ENCODE data around the gene PLCH1. TPM values are rescaled to one million over a fixed set of nuclear protein-coding genes. Genes with fewer than 3 reads are reported as not detected.

Gene PLCH1
- total and polyA plus RNA-seq, 10 of the 15 experiments (the other 5 are each of a cell fraction or from before 2014, with no cell fraction given), result 0.03 to 0.22 (median 0.04) TPM; not detected in 5

GRCh38 chr3:155683344-155683720 lies 61.5 kb downstream of the PLCH1 start (continued):
- TF ChIP-seq CUX1 (IDR thresholded peaks at IDR 0.05; ENCODE audit: insufficient replicate concordance, low read depth, low read length) (no peak), ZBED1 (IDR thresholded peaks at IDR 0.05; ENCODE audit: borderline replicate concordance) (no peak), FOS (IDR thresholded peaks at IDR 0.05; ENCODE audit: borderline replicate concordance, extremely low read depth, insufficient read length) (no peak), SMAD5 (IDR thresholded peaks at IDR 0.05; ENCODE audit: low read depth) (no peak), SMC3 (IDR thresholded peaks at IDR 0.05; ENCODE audit: borderline replicate concordance, low read length) (no peak), JUNB (IDR thresholded peaks at IDR 0.05) (no peak), IKZF1 (conservative IDR thresholded peaks at IDR 0.05) (no peak), POLR2A (IDR thresholded peaks at IDR 0.05; ENCODE audit: low read depth, low read length) (no peak), TARDBP (IDR thresholded peaks at IDR 0.05; ENCODE audit: borderline replicate concordance) (no peak), MYB (IDR thresholded peaks at IDR 0.05; ENCODE audit: borderline replicate concordance, low read depth, low read length) (no peak)
